Osteocyte (in vitro differentiated cells): ENCODE results near the gene NKX6-2. TPM values are rescaled to one million over a fixed set of nuclear protein-coding genes. Genes with fewer than 3 reads are reported as not detected.

Experiments
- DNase-seq: peaks from one replicate; pipeline ENCODE4 v3.0.0; 2021; ENCODE audit warnings: mixed read lengths; ENCODE audit not compliant: unreplicated experiment; ENCODE audit errors: extremely low spot score
- H3K27ac Mint-ChIP-seq: one replicate; pipeline ENCODE4 v1.8.0; 2021; ENCODE audit warnings: mild to moderate bottlenecking, mixed read lengths; ENCODE audit not compliant: unreplicated experiment
- H3K27me3 Mint-ChIP-seq: one replicate; pipeline ENCODE4 v1.8.0; 2021; ENCODE audit warnings: mixed read lengths; ENCODE audit not compliant: unreplicated experiment
- H3K36me3 Mint-ChIP-seq: one replicate; pipeline ENCODE4 v1.8.0; 2021; ENCODE audit warnings: mixed read lengths; ENCODE audit not compliant: unreplicated experiment
- H3K4me1 Mint-ChIP-seq: one replicate; pipeline ENCODE4 v1.8.0; 2021; ENCODE audit warnings: mixed read lengths; ENCODE audit not compliant: unreplicated experiment
- H3K4me3 Mint-ChIP-seq: one replicate; pipeline ENCODE4 v1.8.0; 2021; ENCODE audit warnings: mild to moderate bottlenecking, moderate library complexity, mixed read lengths; ENCODE audit not compliant: unreplicated experiment
- H3K9me3 Mint-ChIP-seq: one replicate; pipeline ENCODE4 v1.8.0; 2021; ENCODE audit warnings: mixed read lengths; ENCODE audit not compliant: unreplicated experiment
- total RNA-seq: library from RNA; stranded (reverse); gene quantifications from 2 replicates; pipeline ENCODE4 v1.2.1, GENCODE V29; 2021
- TF ChIP-seq, protein P1 (sequence below): fragments of 200-600 bp; sonication (generic); IDR thresholded peaks from 2 replicates; pipeline ENCODE4 v1.5.0; 2021; ENCODE audit warnings: antibody characterized with exemption, mild to moderate bottlenecking, moderate library complexity

The NKX6-2 gene
- total RNA-seq, 1 donor from 2014 or later: not detected

DNA sequence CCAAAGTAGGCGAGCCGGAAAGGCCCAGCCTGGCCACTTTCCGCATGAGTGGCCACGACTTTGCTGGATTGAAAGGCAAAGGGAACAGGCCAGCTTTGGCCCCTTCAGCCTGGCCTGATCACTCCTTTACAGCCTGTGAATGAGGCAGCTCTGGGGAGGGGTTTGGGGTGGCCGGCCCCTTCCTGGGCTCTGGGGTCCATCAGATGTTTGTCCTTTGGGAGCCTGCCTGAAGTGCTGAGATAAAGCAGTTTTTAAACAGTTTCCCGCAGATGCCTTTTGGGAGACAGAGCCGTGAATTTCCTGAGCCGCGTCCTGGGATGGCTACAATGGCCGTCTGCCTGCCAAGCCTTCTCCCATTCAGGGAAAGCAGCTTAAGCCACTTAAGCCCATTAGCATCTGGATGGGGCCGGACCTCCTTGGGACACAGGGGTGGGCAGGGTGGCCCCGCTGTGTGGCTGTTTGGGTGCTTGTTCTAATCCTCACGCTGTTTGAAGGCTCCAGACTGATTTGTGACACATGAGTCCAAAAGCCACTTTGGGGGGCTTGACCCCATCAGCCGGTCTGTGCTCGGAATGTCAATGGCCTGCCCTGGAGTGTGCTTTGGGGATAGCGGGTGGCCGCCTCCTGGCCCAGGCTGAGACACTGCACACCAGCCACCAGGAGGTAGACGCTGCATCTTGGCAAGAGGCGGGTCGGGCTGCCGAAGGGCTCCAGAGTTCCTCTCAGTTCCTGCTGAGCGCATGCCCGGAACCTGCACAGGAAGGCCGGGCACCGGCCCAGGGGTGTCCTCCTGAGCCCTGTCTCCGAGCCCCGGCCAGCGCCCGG, 38.9 kb downstream of the NKX6-2 start:
- TF ChIP-seq, protein P1, sequence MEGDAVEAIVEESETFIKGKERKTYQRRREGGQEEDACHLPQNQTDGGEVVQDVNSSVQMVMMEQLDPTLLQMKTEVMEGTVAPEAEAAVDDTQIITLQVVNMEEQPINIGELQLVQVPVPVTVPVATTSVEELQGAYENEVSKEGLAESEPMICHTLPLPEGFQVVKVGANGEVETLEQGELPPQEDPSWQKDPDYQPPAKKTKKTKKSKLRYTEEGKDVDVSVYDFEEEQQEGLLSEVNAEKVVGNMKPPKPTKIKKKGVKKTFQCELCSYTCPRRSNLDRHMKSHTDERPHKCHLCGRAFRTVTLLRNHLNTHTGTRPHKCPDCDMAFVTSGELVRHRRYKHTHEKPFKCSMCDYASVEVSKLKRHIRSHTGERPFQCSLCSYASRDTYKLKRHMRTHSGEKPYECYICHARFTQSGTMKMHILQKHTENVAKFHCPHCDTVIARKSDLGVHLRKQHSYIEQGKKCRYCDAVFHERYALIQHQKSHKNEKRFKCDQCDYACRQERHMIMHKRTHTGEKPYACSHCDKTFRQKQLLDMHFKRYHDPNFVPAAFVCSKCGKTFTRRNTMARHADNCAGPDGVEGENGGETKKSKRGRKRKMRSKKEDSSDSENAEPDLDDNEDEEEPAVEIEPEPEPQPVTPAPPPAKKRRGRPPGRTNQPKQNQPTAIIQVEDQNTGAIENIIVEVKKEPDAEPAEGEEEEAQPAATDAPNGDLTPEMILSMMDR: no peak
- H3K27me3 Mint-ChIP-seq: no peaks in the 10 kb centered on the region
- peaks cover 19% of the 10 kb centered on the region for H3K4me1 Mint-ChIP-seq
- DNase-seq: no peak
- no peak overlapping the region for H3K4me3 Mint-ChIP-seq
- peaks cover 9% of the 10 kb centered on the region for H3K36me3 Mint-ChIP-seq
- H3K27ac Mint-ChIP-seq: no peak overlapping the region
- no peaks in the 10 kb centered on the region for H3K9me3 Mint-ChIP-seq

DNA sequence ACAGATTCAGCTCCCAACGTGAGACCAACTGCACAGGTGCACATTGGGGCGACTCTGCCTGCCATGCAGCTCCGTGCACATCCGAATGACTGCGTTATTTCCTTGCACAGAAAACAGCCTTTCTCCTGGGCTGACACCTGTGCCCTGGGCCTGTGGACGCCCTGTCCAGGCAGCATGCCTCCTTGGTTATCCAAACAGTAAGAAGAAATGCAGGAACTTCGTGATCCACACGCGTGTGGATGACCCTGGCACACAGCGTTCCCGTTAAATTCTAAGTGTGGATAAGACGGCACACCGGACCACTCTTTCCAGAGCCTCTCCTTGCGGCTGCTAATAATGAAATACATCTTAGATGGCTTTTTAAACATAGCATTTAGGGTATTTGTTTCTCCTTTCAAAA, 39.6 kb downstream of the NKX6-2 start:
- Mint-ChIP-seq H3K9me3 (no peaks in the 10 kb centered on the region), H3K27ac (no peak overlapping the region), H3K4me1 (peaks cover 19% of the 10 kb centered on the region), H3K36me3 (peaks cover 9% of the 10 kb centered on the region), H3K4me3 (no peak overlapping the region), H3K27me3 (no peaks in the 10 kb centered on the region)
- no peak for DNase-seq
- TF ChIP-seq, protein P1: no peak

DNA sequence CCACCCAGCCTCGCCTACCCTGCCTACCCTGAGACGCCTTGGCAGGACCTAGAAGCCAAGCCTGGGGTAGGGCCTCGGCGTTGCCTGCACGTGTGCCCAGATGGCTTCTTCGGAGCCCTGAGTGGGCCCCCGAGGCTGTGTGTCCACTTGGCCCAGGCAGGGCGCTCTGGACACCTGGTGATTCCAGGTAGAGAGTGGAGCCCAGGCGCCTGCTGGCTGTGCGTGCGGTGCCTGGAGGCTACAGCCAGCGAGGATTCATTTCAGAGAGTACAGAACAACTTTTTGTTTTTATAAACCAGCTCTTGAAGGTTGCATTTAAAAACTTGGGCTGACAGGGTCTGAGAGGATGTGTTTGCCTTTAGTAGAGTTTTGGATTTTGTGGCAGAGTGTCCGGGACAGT, 40.0 kb downstream of the NKX6-2 start:
- TF ChIP-seq, protein P1: no peak
- Mint-ChIP-seq H3K27ac (no peak overlapping the region), H3K4me3 (no peak overlapping the region), H3K36me3 (peaks cover 9% of the 10 kb centered on the region), H3K4me1 (peaks cover 19% of the 10 kb centered on the region), H3K9me3 (no peaks in the 10 kb centered on the region), H3K27me3 (no peaks in the 10 kb centered on the region)
- no peak for DNase-seq

DNA sequence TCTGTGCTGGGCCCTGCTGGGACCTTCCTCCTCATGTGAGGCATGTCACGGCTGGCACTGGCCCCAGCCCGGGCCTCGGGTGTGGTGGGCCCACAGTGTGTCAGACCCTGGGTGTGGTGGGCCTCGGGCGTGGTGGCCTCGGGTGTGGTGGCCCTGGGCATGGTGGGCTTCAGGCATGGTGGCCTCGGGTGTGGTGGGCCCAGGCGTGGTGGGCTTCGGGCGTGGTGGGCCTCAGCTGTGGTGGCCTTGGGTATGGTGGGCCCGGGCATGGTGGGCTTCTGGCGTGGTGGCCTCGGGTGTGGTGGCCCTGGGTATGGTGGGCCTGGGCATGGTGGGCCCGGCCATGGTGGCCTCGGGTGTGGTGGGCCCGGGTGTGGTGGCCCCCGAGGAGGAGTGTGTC, 40.4 kb downstream of the NKX6-2 start:
- TF ChIP-seq, protein P1: no peak
- H3K27ac Mint-ChIP-seq: no peak overlapping the region
- peaks cover 19% of the 10 kb centered on the region for H3K4me1 Mint-ChIP-seq
- no peak overlapping the region for H3K4me3 Mint-ChIP-seq
- H3K36me3 Mint-ChIP-seq: peaks cover 10% of the 10 kb centered on the region
- no peaks in the 10 kb centered on the region for H3K9me3 Mint-ChIP-seq
- H3K27me3 Mint-ChIP-seq: no peaks in the 10 kb centered on the region
- DNase-seq: no peak

DNA sequence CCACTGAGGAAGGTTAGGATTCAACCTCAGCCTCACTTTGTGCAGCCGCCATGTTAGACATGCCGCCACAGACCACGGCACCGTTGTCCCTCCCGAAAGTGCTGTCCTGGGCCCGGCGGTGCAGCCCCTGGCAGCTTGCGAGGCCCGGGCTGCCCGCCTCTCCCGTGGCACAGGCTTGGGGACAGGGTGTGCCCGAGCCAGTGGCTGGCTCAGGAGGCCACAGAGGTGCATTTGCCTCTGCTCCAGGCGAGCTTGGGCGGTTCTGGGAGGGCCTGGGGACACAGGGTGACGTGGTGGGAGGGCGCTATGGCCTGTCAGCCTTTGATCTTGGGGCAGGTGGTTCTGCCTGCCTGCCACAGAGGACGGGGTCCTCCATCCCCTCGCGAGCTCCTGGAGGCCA, 41.1 kb downstream of the NKX6-2 start:
- Mint-ChIP-seq H3K27me3 (no peaks in the 10 kb centered on the region), H3K36me3 (peaks cover 8% of the 10 kb centered on the region), H3K4me1 (peaks cover 19% of the 10 kb centered on the region), H3K27ac (no peak overlapping the region), H3K4me3 (no peak overlapping the region), H3K9me3 (no peaks in the 10 kb centered on the region)
- DNase-seq: no peak
- TF ChIP-seq, protein P1: no peak
